HCT116 (cell line): ENCODE data around the gene LRRC10. TPM values are rescaled to one million over a fixed set of nuclear protein-coding genes. Genes with fewer than 3 reads are reported as not detected.

Experiments used
- ATAC-seq: fragments of 200-7000 bp; cut with Tn5 transposase; 2 replicates; pipeline ENCODE4 v1.9.1; 2020; ENCODE audit warnings: mild to moderate bottlenecking, moderate library complexity
- BruUV-seq: library from RNA; stranded (reverse); fragments of 400-500 nt; replicated peaks from 2 replicates; lab custom pipeline; 2021; lab: Mats Ljungman, UMichigan
- CTCF ChIA-PET: fragments of 300-600 bp; sonication (Branson Sonifier 250); formaldehyde crosslinking; loops from one replicate; lab custom pipeline; 2021; ENCODE audit warnings: antibody characterized with exemption; lab: Charles Lee
- POLR2A ChIA-PET: fragments of 300-600, 350-600 bp; sonication (Branson Sonifier 250); formaldehyde crosslinking; loops from one replicate; lab custom pipeline; 2021; ENCODE audit warnings: antibody characterized with exemption; lab: Charles Lee
- RAD21 ChIA-PET, 2 experiments: fragments of 300-600 bp; sonication (Branson Sonifier 250); formaldehyde crosslinking; loops; one replicate each; lab custom pipeline; 2023; ENCODE audit warnings: low total read pairs in 2 of 2; ENCODE audit not compliant: uncharacterized antibody in 2 of 2, unreplicated experiment in 2 of 2, low non-redundant PET in 1 of 2; lab: Charles Lee
- DNase-seq: peaks from one replicate; pipeline ENCODE4 v3.0.0-alpha.2; 2010; ENCODE audit warnings: low read depth, low spot score
- H2AFZ ChIP-seq: fragments of 200-600 bp; shearing (Covaris generic), sonication (generic); 2 replicates; pipeline ENCODE4 v1.6.1; 2017; ENCODE audit warnings: low read depth, mixed run types, mixed read lengths, antibody characterized with exemption, low read length; ENCODE audit not compliant: poor library complexity, severe bottlenecking
- H3K27ac ChIP-seq: 2 replicates; pipeline ENCODE4 v1.5.1; 2012; ENCODE audit warnings: low read depth, low read length
- H3K27me3 ChIP-seq: fragments of 200-600 bp; sonication (generic); 2 replicates; pipeline ENCODE4 v1.6.1; 2016; ENCODE audit warnings: mixed run types, low read length, mixed read lengths; ENCODE audit not compliant: insufficient read depth
- H3K36me3 ChIP-seq, 2 experiments: fragments of 200-500 bp in 1 of 2; fragments of 200-600 bp in 1 of 2; sonication (Bioruptor generic) in 1 of 2; sonication (generic) in 1 of 2; 2 replicates each; pipeline versions ENCODE4 v1.5.1 to v1.6.1; 2014 to 2016; ENCODE audit warnings: low read length in 2 of 2, inconsistent platforms in 1 of 2, mixed read lengths in 1 of 2, mixed run types in 1 of 2; ENCODE audit not compliant: insufficient read depth in 2 of 2, control insufficient read depth in 1 of 2
- H3K4me1 ChIP-seq, 2 experiments: fragments of 200-600 bp in 1 of 2; sonication (generic) in 1 of 2; 2 replicates each; pipeline versions ENCODE4 v1.5.1 to v1.6.1; 2012 to 2017; ENCODE audit warnings: low read length in 2 of 2, inconsistent platforms in 1 of 2, mild to moderate bottlenecking in 1 of 2, mixed read lengths in 1 of 2, mixed run types in 1 of 2, moderate library complexity in 1 of 2; ENCODE audit not compliant: insufficient read depth in 2 of 2, control insufficient read depth in 1 of 2
- H3K4me2 ChIP-seq: fragments of 200-600 bp; sonication (generic); 2 replicates; pipeline ENCODE4 v1.6.1; 2017; ENCODE audit warnings: mixed run types, low read length, mixed read lengths
- H3K4me3 ChIP-seq, 2 experiments: fragments of 200-600 bp in 1 of 2; sonication (generic) in 1 of 2; replicated peaks in 1 of 2; 2 replicates each; pipeline ENCODE4 v1.5.1; 2011 to 2016; ENCODE audit warnings: low read length in 2 of 2, control low read depth in 1 of 2, low read depth in 1 of 2, mild to moderate bottlenecking in 1 of 2, mixed read lengths in 1 of 2, mixed run types in 1 of 2
- H3K79me2 ChIP-seq: fragments of 200-600 bp; sonication (generic); 2 replicates; pipeline ENCODE4 v1.6.1; 2017; ENCODE audit warnings: mild to moderate bottlenecking, mixed run types, low read length, moderate library complexity, mixed read lengths; ENCODE audit not compliant: insufficient read depth
- H3K9ac ChIP-seq: fragments of 200-600 bp; sonication (generic); 2 replicates; pipeline ENCODE4 v1.6.1; 2016; ENCODE audit warnings: low read length, mixed read lengths
- H3K9me2 ChIP-seq: fragments of 200-600 bp; sonication (generic), shearing (Covaris generic); 2 replicates; pipeline ENCODE4 v1.6.1; 2017; ENCODE audit warnings: mixed run types, mild to moderate bottlenecking, moderate library complexity; ENCODE audit not compliant: insufficient read depth
- H3K9me3 ChIP-seq, 2 experiments: fragments of 200-500 bp in 1 of 2; fragments of 200-600 bp in 1 of 2; sonication (Bioruptor generic) in 1 of 2; sonication (generic) in 1 of 2; 2 replicates each; pipeline ENCODE4 v1.6.1; 2014 to 2017; ENCODE audit warnings: low read length in 2 of 2, mixed read lengths in 2 of 2, inconsistent platforms in 1 of 2, low read depth in 1 of 2, mild to moderate bottlenecking in 1 of 2, mixed run types in 1 of 2, moderate library complexity in 1 of 2; ENCODE audit not compliant: control insufficient read depth in 1 of 2, insufficient read depth in 1 of 2
- H4K20me1 ChIP-seq: fragments of 200-600 bp; sonication (generic), shearing (Covaris generic); 2 replicates; pipeline ENCODE4 v1.6.1; 2017; ENCODE audit warnings: mixed run types, mild to moderate bottlenecking, moderate library complexity; ENCODE audit not compliant: insufficient read depth
- ATF3 ChIP-seq: IDR thresholded peaks from 2 replicates; pipeline ENCODE4 v1.6.1; 2012
- CBX3 ChIP-seq: IDR thresholded peaks from 2 replicates; pipeline ENCODE4 v1.6.1; 2012; ENCODE audit warnings: low read depth
- CTCF ChIP-seq, 3 experiments: fragments of 200-600 bp in 1 of 3; sonication (generic) in 1 of 3; IDR thresholded peaks in 2 of 3; conservative IDR thresholded peaks in 1 of 3; 2 replicates each; pipeline ENCODE4 v1.5.1; 2012 to 2017; ENCODE audit warnings: low read depth in 2 of 3, low read length in 2 of 3, antibody characterized with exemption in 1 of 3, borderline replicate concordance in 1 of 3, control low read depth in 1 of 3, mild to moderate bottlenecking in 1 of 3, mixed read lengths in 1 of 3, mixed run types in 1 of 3, moderate library complexity in 1 of 3; ENCODE audit not compliant: insufficient read depth in 1 of 3
- EGR1 ChIP-seq: IDR thresholded peaks from 2 replicates; pipeline ENCODE4 v1.6.1; 2012; ENCODE audit warnings: low read depth
- ELF1 ChIP-seq: IDR thresholded peaks from 2 replicates; pipeline ENCODE4 v1.6.1; 2012; ENCODE audit warnings: low read depth, borderline replicate concordance
- JUND ChIP-seq: IDR thresholded peaks from 2 replicates; pipeline ENCODE4 v1.6.1; 2012
- MAX ChIP-seq: IDR thresholded peaks from 2 replicates; pipeline ENCODE4 v1.6.1; 2012
- POLR2A ChIP-seq: IDR thresholded peaks from 2 replicates; pipeline ENCODE4 v1.7.0; 2011; ENCODE audit warnings: borderline replicate concordance; ENCODE audit not compliant: insufficient read depth, insufficient read length; ENCODE audit errors: extremely low read depth
- POLR2AphosphoS5 ChIP-seq: IDR thresholded peaks from 2 replicates; pipeline ENCODE4 v1.6.1; 2011; ENCODE audit warnings: mild to moderate bottlenecking, low read depth, low read length, moderate library complexity
- RAD21 ChIP-seq: IDR thresholded peaks from 2 replicates; pipeline ENCODE4 v1.6.1; 2012; ENCODE audit warnings: low read depth, mild to moderate bottlenecking
- REST ChIP-seq: IDR thresholded peaks from 2 replicates; pipeline ENCODE4 v1.6.1; 2012; ENCODE audit warnings: low read depth
- SIN3A ChIP-seq: IDR thresholded peaks from 2 replicates; pipeline ENCODE4 v1.6.1; 2012; ENCODE audit warnings: low read depth
- SP1 ChIP-seq: IDR thresholded peaks from 2 replicates; pipeline ENCODE4 v1.6.1; 2012; ENCODE audit warnings: low read depth
- SRF ChIP-seq: IDR thresholded peaks from 2 replicates; pipeline ENCODE4 v1.6.1; 2012; ENCODE audit warnings: low read depth
- TCF7L2 ChIP-seq: IDR thresholded peaks from 2 replicates; pipeline ENCODE4 v1.7.0; 2011; ENCODE audit warnings: borderline replicate concordance, inconsistent platforms; ENCODE audit not compliant: insufficient read depth, insufficient read length; ENCODE audit errors: extremely low read depth
- YY1 ChIP-seq: IDR thresholded peaks from 2 replicates; pipeline ENCODE4 v1.6.1; 2011; ENCODE audit warnings: low read length, low read depth, moderate library complexity, mild to moderate bottlenecking; ENCODE audit not compliant: insufficient replicate concordance; ENCODE audit errors: extremely low read depth
- ZBTB33 ChIP-seq: IDR thresholded peaks from 2 replicates; pipeline ENCODE4 v1.6.1; 2011; ENCODE audit warnings: mild to moderate bottlenecking, low read length, moderate library complexity; ENCODE audit not compliant: insufficient replicate concordance; ENCODE audit errors: extremely low read depth
- ZFX ChIP-seq: fragments of 450-650 bp; IDR thresholded peaks from 2 replicates; pipeline ENCODE4 v1.6.1; 2017
- ZNF274 ChIP-seq: fragments of 200-500 bp; sonication (Bioruptor generic); IDR thresholded peaks from 2 replicates; pipeline ENCODE4 v1.6.1; 2014; ENCODE audit warnings: mild to moderate bottlenecking, low read depth, low read length, inconsistent platforms
- intact Hi-C: fragments of 100-400 bp; cut with micrococcal nuclease; formaldehyde crosslinking; loops from 2 replicates; pipeline ENCODE4 v1.10.0; 2022
- total RNA-seq: library from RNA; stranded (reverse); gene quantifications from one replicate; pipeline ENCODE4 v1.2.1, GENCODE V29; 2021; ENCODE audit not compliant: unreplicated experiment

The LRRC10 gene
- total RNA-seq, 1 experiment from 2014 or later = not detected

GRCh38 chr12:69658203-69658602 lies 47.5 kb upstream of the LRRC10 start:
- ChIA-PET CTCF (no interaction called here), POLR2A (no interaction called here), RAD21 (no interaction called here)
- Histone ChIP-seq H3K4me1 (peaks cover 3 to 5% of the 10 kb centered on the region in 2 experiments), H3K4me2 (no peak overlapping the region), H3K9me2 (no peaks in the 10 kb centered on the region), H3K36me3 (no peaks in the 10 kb centered on the region), H3K9me3 (no peaks in the 10 kb centered on the region), H3K79me2 (no peaks in the 10 kb centered on the region)
- intact Hi-C loops = no loop called here
- no peak for TF ChIP-seq TCF7L2
- no peak for TF ChIP-seq MAX
- no peak for TF ChIP-seq ELF1
- no peak for TF ChIP-seq ZBTB33
- TF ChIP-seq SRF = no peak
- no peak for TF ChIP-seq EGR1
- TF ChIP-seq POLR2A = no peak
- no peak for TF ChIP-seq JUND
- no peak for TF ChIP-seq RAD21
- no peak for TF ChIP-seq YY1
- TF ChIP-seq SP1 = no peak
- no peak for TF ChIP-seq ATF3
- no peak for TF ChIP-seq SIN3A
- no peak for TF ChIP-seq ZNF274
- TF ChIP-seq ZFX = no peak
- no peak for TF ChIP-seq CBX3
- no peak for TF ChIP-seq POLR2AphosphoS5
- TF ChIP-seq CTCF (IDR thresholded peaks at IDR 0.05 in 2 of 3, conservative IDR thresholded peaks at IDR 0.05 in 1 of 3; ENCODE audit: borderline replicate concordance in 1 of 3, insufficient read depth in 1 of 3, low read depth in 2 of 3, low read length in 2 of 3) = no peak
- TF ChIP-seq REST = no peak
- TF ChIP-seq, all 23 proteins: peak for 0
- Histone ChIP-seq H3K27me3 (no peaks in the 10 kb centered on the region), H2AFZ (no peak overlapping the region), H4K20me1 (no peaks in the 10 kb centered on the region), H3K4me3 (no peak overlapping the region), H3K27ac (no peak overlapping the region), H3K9ac (no peak overlapping the region)
- no peak for DNase-seq
- BruUV-seq = no TSS peak
- ATAC-seq = no peak
